IMR-90 (cell line): ENCODE measurements around the gene MYL12B. TPM values are rescaled to one million over a fixed set of nuclear protein-coding genes. Genes with fewer than 3 reads are reported as not detected.

ENCODE experiments used
- ATAC-seq: fragments of 200-7000 bp; cut with Tn5 transposase; 2 replicates; pipeline ENCODE4 v1.9.1; 2020; ENCODE audit warnings: low read depth, mild to moderate bottlenecking, moderate library complexity
- BruUV-seq: library from RNA; stranded (reverse); fragments of 400-500 nt; replicated peaks from 2 replicates; lab custom pipeline; 2021; lab: Mats Ljungman, UMichigan
- CTCF ChIA-PET: fragments of 300-600 bp; formaldehyde crosslinking; extraction: SDS; loops from one replicate; lab custom pipeline; 2021; ENCODE audit warnings: antibody characterized with exemption; lab: Yijun Ruan, JAX
- POLR2A ChIA-PET: fragments of 300-600 bp; sonication (Branson Sonifier 250); formaldehyde crosslinking; loops from one replicate; lab custom pipeline; 2022; ENCODE audit warnings: antibody characterized with exemption; ENCODE audit not compliant: unreplicated experiment; lab: Charles Lee
- DNase-seq: peaks from one replicate; pipeline ENCODE4 v3.0.0; 2013
- H2AFZ ChIP-seq: replicated peaks from 2 replicates; pipeline ENCODE3; 2013; ENCODE audit warnings: low read length, mild to moderate bottlenecking; ENCODE audit not compliant: poor library complexity
- H2AK5ac ChIP-seq: 2 replicates; pipeline ENCODE4 v1.6.1; 2013; ENCODE audit warnings: low read depth, low read length, inconsistent platforms
- H2AK9ac ChIP-seq: replicated peaks from 2 replicates; pipeline ENCODE3; 2013; ENCODE audit warnings: mild to moderate bottlenecking, low read depth, low read length, moderate library complexity; ENCODE audit not compliant: poor library complexity
- H2BK120ac ChIP-seq: 2 replicates; pipeline ENCODE4 v1.6.1; 2013; ENCODE audit warnings: low read depth, low read length, inconsistent platforms
- H2BK15ac ChIP-seq: 3 replicates; pipeline ENCODE4 v1.6.1; 2013; ENCODE audit warnings: low read depth, low read length, inconsistent platforms
- H2BK20ac ChIP-seq: 2 replicates; pipeline ENCODE4 v1.6.1; 2013; ENCODE audit warnings: low read depth, mild to moderate bottlenecking, inconsistent platforms, low read length, moderate library complexity
- H2BK5ac ChIP-seq: 2 replicates; pipeline ENCODE4 v1.6.1; 2013; ENCODE audit warnings: mild to moderate bottlenecking, low read depth, low read length, inconsistent platforms; ENCODE audit not compliant: poor library complexity, severe bottlenecking
- H3K14ac ChIP-seq: replicated peaks from 2 replicates; pipeline ENCODE4 v1.6.1; 2013; ENCODE audit warnings: low read depth, low read length, inconsistent platforms
- H3K18ac ChIP-seq: 2 replicates; pipeline ENCODE4 v1.6.1; 2013; ENCODE audit warnings: low read depth, low read length, control low read depth
- H3K23ac ChIP-seq: 2 replicates; pipeline ENCODE4 v1.6.1; 2013; ENCODE audit warnings: low read depth, low read length, inconsistent platforms
- H3K27ac ChIP-seq: 2 replicates; pipeline ENCODE4 v1.5.1; 2013; ENCODE audit warnings: mild to moderate bottlenecking, control low read depth, low read length; ENCODE audit not compliant: insufficient read depth
- H3K27me3 ChIP-seq: 2 replicates; pipeline ENCODE4 v1.6.1; 2013; ENCODE audit warnings: low read length; ENCODE audit not compliant: control insufficient read depth, insufficient read depth
- H3K36me3 ChIP-seq: 2 replicates; pipeline ENCODE4 v1.6.1; 2013; ENCODE audit warnings: low read length, mixed read lengths; ENCODE audit not compliant: control insufficient read depth, insufficient read depth
- H3K4ac ChIP-seq: 2 replicates; pipeline ENCODE4 v1.6.1; 2013; ENCODE audit warnings: low read depth, low read length, inconsistent platforms
- H3K4me1 ChIP-seq: 2 replicates; pipeline ENCODE4 v1.6.1; 2013; ENCODE audit warnings: low read length, mixed read lengths; ENCODE audit not compliant: control insufficient read depth, insufficient read depth
- H3K4me2 ChIP-seq: 2 replicates; pipeline ENCODE4 v1.6.1; 2013; ENCODE audit warnings: low read depth, mild to moderate bottlenecking, control low read depth, low read length, moderate library complexity
- H3K4me3 ChIP-seq: 2 replicates; pipeline ENCODE4 v1.5.1; 2013; ENCODE audit warnings: low read depth, mild to moderate bottlenecking, control low read depth, low read length, moderate library complexity; ENCODE audit not compliant: insufficient read depth
- H3K56ac ChIP-seq: 2 replicates; pipeline ENCODE4 v1.6.1; 2013; ENCODE audit warnings: low read length, inconsistent platforms; ENCODE audit not compliant: insufficient read depth; ENCODE audit errors: extremely low read depth
- H3K79me1 ChIP-seq, 2 experiments: 2 replicates each; pipeline ENCODE4 v1.6.1; 2013; ENCODE audit warnings: low read length in 2 of 2, inconsistent platforms in 1 of 2, low read depth in 1 of 2
- H3K9ac ChIP-seq: 2 replicates; pipeline ENCODE4 v1.6.1; 2013; ENCODE audit warnings: low read depth, low read length, control low read depth
- H3K9me1 ChIP-seq: 2 replicates; pipeline ENCODE4 v1.6.1; 2013; ENCODE audit warnings: low read length, inconsistent platforms; ENCODE audit not compliant: insufficient read depth
- H3K9me3 ChIP-seq: 2 replicates; pipeline ENCODE4 v1.6.1; 2013; ENCODE audit warnings: low read length; ENCODE audit not compliant: control insufficient read depth, insufficient read depth
- H4K20me1 ChIP-seq: 2 replicates; pipeline ENCODE4 v1.6.1; 2013; ENCODE audit warnings: low read length, inconsistent platforms; ENCODE audit not compliant: insufficient read depth
- H4K5ac ChIP-seq: 2 replicates; pipeline ENCODE4 v1.6.1; 2013; ENCODE audit warnings: mild to moderate bottlenecking, low read depth, low read length, control low read depth
- H4K8ac ChIP-seq, 2 experiments: 2 replicates each; pipeline ENCODE4 v1.6.1; 2013; ENCODE audit warnings: low read depth in 2 of 2, low read length in 2 of 2, control low read depth in 1 of 2, inconsistent platforms in 1 of 2
- H4K91ac ChIP-seq: 2 replicates; pipeline ENCODE4 v1.6.1; 2013; ENCODE audit warnings: low read depth, low read length, inconsistent platforms; ENCODE audit not compliant: insufficient read depth
- BHLHE40 ChIP-seq: fragments of 150-350 bp; IDR thresholded peaks from 2 replicates; pipeline ENCODE4 v1.6.1; 2016; ENCODE audit warnings: mild to moderate bottlenecking, low read depth, low read length
- CEBPB ChIP-seq: IDR thresholded peaks from 2 replicates; pipeline ENCODE4 v1.6.1; 2012; ENCODE audit warnings: low read depth, low read length, improper control_type of control experiment
- CHD1 ChIP-seq: IDR thresholded peaks from 2 replicates; pipeline ENCODE4 v1.6.1; 2012; ENCODE audit warnings: low read depth, low read length, improper control_type of control experiment
- ELK1 ChIP-seq: fragments of 150-350 bp; IDR thresholded peaks from 2 replicates; pipeline ENCODE4 v1.6.1; 2016; ENCODE audit warnings: low read depth, mild to moderate bottlenecking, low read length, moderate library complexity, borderline replicate concordance
- FOS ChIP-seq: fragments of 150-350 bp; IDR thresholded peaks from 2 replicates; pipeline ENCODE4 v1.6.1; 2016; ENCODE audit warnings: low read depth, low read length
- MAFK ChIP-seq: IDR thresholded peaks from 2 replicates; pipeline ENCODE4 v1.6.1; 2012; ENCODE audit warnings: low read depth, low read length, improper control_type of control experiment
- MAZ ChIP-seq: IDR thresholded peaks from 2 replicates; pipeline ENCODE4 v1.6.1; 2012; ENCODE audit warnings: low read depth, mild to moderate bottlenecking, low read length, improper control_type of control experiment, moderate library complexity, borderline replicate concordance
- MXI1 ChIP-seq: IDR thresholded peaks from 2 replicates; pipeline ENCODE4 v1.6.1; 2012; ENCODE audit warnings: low read depth, mild to moderate bottlenecking, low read length, moderate library complexity, borderline replicate concordance
- NFE2L2 ChIP-seq: fragments of 150-350 bp; IDR thresholded peaks from 2 replicates; pipeline ENCODE4 v1.6.1; 2016; ENCODE audit warnings: low read depth, mild to moderate bottlenecking, low read length
- POLR2A ChIP-seq: IDR thresholded peaks from 2 replicates; pipeline ENCODE4 v1.6.1; 2012; ENCODE audit warnings: mild to moderate bottlenecking, low read depth, low read length
- RAD21 ChIP-seq: IDR thresholded peaks from 2 replicates; pipeline ENCODE4 v1.6.1; 2012; ENCODE audit warnings: low read length, improper control_type of control experiment
- RCOR1 ChIP-seq: IDR thresholded peaks from 2 replicates; pipeline ENCODE4 v1.6.1; 2012; ENCODE audit warnings: mild to moderate bottlenecking, low read length, improper control_type of control experiment; ENCODE audit not compliant: insufficient replicate concordance
- RFX5 ChIP-seq: IDR thresholded peaks from 2 replicates; pipeline ENCODE4 v1.8.0; 2012; ENCODE audit warnings: low read depth, mild to moderate bottlenecking, low read length, moderate library complexity
- SMC3 ChIP-seq: fragments of 150-350 bp; IDR thresholded peaks from 2 replicates; pipeline ENCODE4 v1.6.1; 2016; ENCODE audit warnings: low read depth, mild to moderate bottlenecking, antibody characterized with exemption, low read length, moderate library complexity
- USF2 ChIP-seq: fragments of 150-350 bp; IDR thresholded peaks from 2 replicates; pipeline ENCODE4 v1.6.1; 2017; ENCODE audit warnings: mild to moderate bottlenecking, antibody characterized with exemption, low read length, low read depth
- WGBS, 2 experiments: methylation state at CpG; one replicate each; pipeline versions ENCODE4 v1.1.5 to v1.1.7; 2013; ENCODE audit warnings: missing lambda C conversion rate in 2 of 2; ENCODE audit not compliant: insufficient read length in 1 of 2; ENCODE audit errors: extremely low coverage in 2 of 2; 5-methylcytosine and 5-hydroxymethylcytosine counted together
- dilution Hi-C: fragments of 300-500 bp; cut with HindIII; formaldehyde crosslinking; loops from one replicate; pipeline ENCODE4 v1.14.3; 2018; ENCODE audit warnings: low sequenced_read_pairs; ENCODE audit not compliant: unreplicated experiment
- in situ Hi-C: fragments of 300-500 bp; cut with MboI; formaldehyde crosslinking; loops from 3 replicates; pipeline ENCODE4 v1.14.3; 2019; ENCODE audit warnings: low sequenced_read_pairs, inconsistent platforms, mixed read lengths
- intact Hi-C: fragments of 100-400 bp; cut with micrococcal nuclease; formaldehyde crosslinking; loops from 2 replicates; pipeline ENCODE4 v1.10.0; 2022
- polyA plus RNA-seq, 3 experiments: library from polyadenylated mRNA; depleted of rRNA; stranded (reverse); fragments of >200 nt; gene quantifications; 2 replicates each; pipeline ENCODE4 v1.2.3, GENCODE V29; 2012; ENCODE audit warnings: low replicate concordance in 1 of 3
- total RNA-seq: library from RNA; depleted of rRNA; stranded (reverse); fragments of >200 nt; gene quantifications from 2 replicates; pipeline ENCODE4 v1.2.3, GENCODE V29; 2012

MYL12B gene
- total and polyA plus RNA-seq, 2 of the 4 experiments (the other 2 are of a cell fraction): 692 to 816 TPM

DNA sequence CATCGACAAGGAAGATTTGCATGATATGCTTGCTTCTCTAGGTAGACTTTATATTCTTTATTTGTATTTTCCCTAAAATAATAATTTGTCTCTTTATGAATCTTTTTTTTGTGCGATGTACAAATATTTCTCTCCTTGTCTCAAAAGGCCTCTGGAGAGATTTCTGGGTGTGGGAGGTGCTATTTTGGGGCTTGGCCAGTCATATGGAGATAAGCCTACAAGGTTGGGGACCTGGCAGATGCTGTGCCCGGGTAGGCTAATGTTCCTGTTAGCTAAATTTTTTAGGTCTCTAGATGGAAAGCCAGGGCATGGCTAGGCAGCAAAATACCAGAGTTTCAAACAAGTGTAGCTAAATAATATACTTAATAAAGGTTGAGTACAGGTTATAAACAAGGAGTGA, 11.1 kb downstream of the MYL12B start:
- no peak for DNase-seq
- Histone ChIP-seq H2BK120ac (no peak overlapping the region), H3K4me1 (peaks cover 7% of the 10 kb centered on the region; the same call in 1 of the 2 replicates), H2BK20ac (no peak overlapping the region), H3K9me1 (peaks cover 16% of the 10 kb centered on the region), H3K27ac (no peak overlapping the region), H3K18ac (no peak overlapping the region), H3K4me3 (no peak overlapping the region), H2BK5ac (no peak overlapping the region), H4K5ac (no peak overlapping the region), H2AK9ac (no peak overlapping the region), H3K27me3 (no peaks in the 10 kb centered on the region), H3K23ac (no peak overlapping the region), H3K79me1 (peaks cover 21 to 71% of the 10 kb centered on the region in 2 experiments), H4K8ac (no peak overlapping the region), H3K56ac (no peak overlapping the region), H3K14ac (no peak overlapping the region), H3K9ac (no peak overlapping the region), H3K4me2 (no peak overlapping the region), H2AK5ac (peak overlapping the region; percentile 34; the same call in 1 of the 2 replicates), H4K91ac (no peak overlapping the region), H2BK15ac (no peak overlapping the region), H3K36me3 (peaks cover 27% of the 10 kb centered on the region), H3K9me3 (no peaks in the 10 kb centered on the region), H3K4ac (no peak overlapping the region), H4K20me1 (peaks cover 67% of the 10 kb centered on the region), H2AFZ (no peak overlapping the region)
- no peak for ATAC-seq
- dilution Hi-C loops (no loop called here), in situ Hi-C loops (no loop called here), intact Hi-C loops (no loop called here)
- CTCF ChIA-PET: no interaction called here
- TF ChIP-seq CEBPB (no peak), MAZ (no peak), MXI1 (no peak), BHLHE40 (no peak), RCOR1 (no peak), POLR2A (no peak), MAFK (no peak), RAD21 (no peak), ELK1 (no peak), NFE2L2 (no peak), USF2 (no peak), RFX5 (no peak), FOS (no peak), CHD1 (no peak), SMC3 (no peak)
- BruUV-seq: no TSS peak
- 80% methylated on average over 1 of the region's 3 CpGs; no CpG with 5 or more reads in 1 of the 2 experiments for WGBS, 2 experiments
- POLR2A ChIA-PET: no interaction called here
